HK-2 (cell line): ENCODE results near the gene DERL3.

Experiments used
- DNase-seq: peaks from one replicate; pipeline ENCODE4 v3.0.0-alpha.2; 2018; ENCODE audit not compliant: unreplicated experiment

DERL3 gene

GRCh38 chr22:23831261-23831660 lies 7.5 kb downstream of the DERL3 start:
- no peak for DNase-seq

- DNase-seq, result no peak
Measured at GRCh38 chr22:23829845-23830372, 8.9 kb downstream of the DERL3 start.

GRCh38 chr22:23828800-23829680 lies 9.8 kb downstream of the DERL3 start:
- no peak for DNase-seq

- no peak for DNase-seq
Measured at GRCh38 chr22:23827351-23827995, 11.3 kb downstream of the DERL3 start.

GRCh38 chr22:23826510-23827350 lies 12.1 kb downstream of the DERL3 start:
- no peak for DNase-seq

GRCh38 chr22:23825246-23825905 lies 13.4 kb downstream of the DERL3 start:
- no peak for DNase-seq

GRCh38 chr22:23824476-23825245 lies 14.1 kb downstream of the DERL3 start:
- no peak for DNase-seq

GRCh38 chr22:23823331-23823791 lies 15.4 kb downstream of the DERL3 start:
- no peak for DNase-seq

- DNase-seq, result no peak
Measured at GRCh38 chr22:23822101-23822671, 16.6 kb downstream of the DERL3 start.

GRCh38 chr22:23820748-23821211 lies 18.0 kb downstream of the DERL3 start:
- no peak for DNase-seq

- no peak for DNase-seq
Measured at GRCh38 chr22:23818541-23818940, 20.3 kb downstream of the DERL3 start.

- DNase-seq, result no peak
Measured at GRCh38 chr22:23817146-23817545, 21.7 kb downstream of the DERL3 start.

GRCh38 chr22:23816156-23816976 lies 22.4 kb downstream of the DERL3 start:
- DNase-seq, result no peak

GRCh38 chr22:23815541-23816155 lies 23.2 kb downstream of the DERL3 start:
- DNase-seq, result no peak

GRCh38 chr22:23812378-23812777 lies 26.4 kb downstream of the DERL3 start:
- DNase-seq, result no peak

GRCh38 chr22:23806837-23807236 lies 32.0 kb downstream of the DERL3 start:
- no peak for DNase-seq

GRCh38 chr22:23804781-23805291 lies 34.0 kb downstream of the DERL3 start:
- no peak for DNase-seq

- no peak for DNase-seq
Measured at GRCh38 chr22:23803001-23803819, 35.6 kb downstream of the DERL3 start.
